Neural progenitor cell (in vitro differentiated cells): ENCODE results near the gene ASTN1. TPM values are rescaled to one million over a fixed set of nuclear protein-coding genes. Genes with fewer than 3 reads are reported as not detected.

Experiments used
- DNase-seq: peaks from one replicate; pipeline ENCODE4 v3.0.0-alpha.2; 2016; ENCODE audit warnings: low spot score
- H2AFZ ChIP-seq: fragments of 200-600 bp; sonication (generic); replicated peaks from 2 replicates; pipeline ENCODE4 v1.6.1; 2016; ENCODE audit warnings: antibody characterized with exemption
- H3F3A ChIP-seq: fragments of 200-600 bp; sonication (generic); 2 replicates; pipeline ENCODE4 v1.6.1; 2016; ENCODE audit warnings: antibody characterized with exemption, low read depth
- H3K27ac ChIP-seq: fragments of 200-600 bp; sonication (generic); 2 replicates; pipeline ENCODE4 v1.5.1; 2016; ENCODE audit warnings: mild to moderate bottlenecking
- H3K27me3 ChIP-seq: fragments of 200-600 bp; sonication (generic); 2 replicates; pipeline ENCODE4 v1.6.1; 2016; ENCODE audit warnings: mild to moderate bottlenecking, moderate library complexity
- H3K36me3 ChIP-seq: fragments of 200-600 bp; sonication (generic); 2 replicates; pipeline ENCODE4 v1.5.1; 2016
- H3K4me1 ChIP-seq: fragments of 200-600 bp; sonication (generic); 2 replicates; pipeline ENCODE4 v1.6.1; 2016; ENCODE audit warnings: mixed run types
- H3K4me2 ChIP-seq: fragments of 200-600 bp; sonication (generic); 2 replicates; pipeline ENCODE4 v1.6.1; 2016
- H3K4me3 ChIP-seq: fragments of 200-600 bp; sonication (generic); 2 replicates; pipeline ENCODE4 v1.5.1; 2016
- H3K79me2 ChIP-seq: fragments of 200-600 bp; sonication (generic); 2 replicates; pipeline ENCODE4 v1.6.1; 2016; ENCODE audit warnings: low read depth
- H3K9ac ChIP-seq: fragments of 200-600 bp; sonication (generic); 2 replicates; pipeline ENCODE4 v1.6.1; 2016
- H3K9me3 ChIP-seq: fragments of 200-600 bp; sonication (generic); 2 replicates; pipeline ENCODE4 v1.5.1; 2016; ENCODE audit warnings: low read depth
- H4K20me1 ChIP-seq: fragments of 200-600 bp; sonication (generic); 2 replicates; pipeline ENCODE4 v1.6.1; 2016; ENCODE audit warnings: low read depth
- H3K27ac Mint-ChIP-seq: 3 replicates; pipeline ENCODE4 v1.8.0; 2021; ENCODE audit warnings: mixed read lengths
- H3K27me3 Mint-ChIP-seq: 2 replicates; pipeline ENCODE4 v1.8.0; 2022; ENCODE audit warnings: low read depth, mild to moderate bottlenecking, inconsistent platforms, moderate library complexity, mixed read lengths; ENCODE audit not compliant: insufficient read depth
- H3K36me3 Mint-ChIP-seq: 3 replicates; pipeline ENCODE4 v1.8.0; 2021; ENCODE audit warnings: mixed read lengths
- H3K4me1 Mint-ChIP-seq: 3 replicates; pipeline ENCODE4 v1.8.0; 2021; ENCODE audit warnings: mixed read lengths
- H3K4me3 Mint-ChIP-seq: 3 replicates; pipeline ENCODE4 v1.8.0; 2021; ENCODE audit warnings: mild to moderate bottlenecking, moderate library complexity, mixed read lengths
- H3K9me3 Mint-ChIP-seq: 3 replicates; pipeline ENCODE4 v1.8.0; 2020; ENCODE audit warnings: mixed read lengths
- EZH2 ChIP-seq: fragments of 200-600 bp; sonication (generic); IDR thresholded peaks from 2 replicates; pipeline ENCODE4 v1.6.1; 2017; ENCODE audit warnings: antibody characterized with exemption, mild to moderate bottlenecking, moderate library complexity
- EZH2phosphoT487 ChIP-seq: fragments of 200-600 bp; sonication (generic); IDR thresholded peaks from 2 replicates; pipeline ENCODE4 v1.6.1; 2017; ENCODE audit warnings: antibody characterized with exemption
- total RNA-seq: library from RNA; depleted of rRNA; stranded (reverse); fragments of >200 nt; gene quantifications from 2 replicates; pipeline ENCODE4 v1.2.3, GENCODE V29; 2015; ENCODE audit warnings: low replicate concordance
- TF ChIP-seq, protein P1 (sequence below): fragments of 200-600 bp; sonication (generic); IDR thresholded peaks from 2 replicates; pipeline ENCODE4 v1.5.1; 2017; ENCODE audit warnings: antibody characterized with exemption, mild to moderate bottlenecking

The ASTN1 gene
- total RNA-seq, 1 donor from 2014 or later = 7.7 TPM

DNA sequence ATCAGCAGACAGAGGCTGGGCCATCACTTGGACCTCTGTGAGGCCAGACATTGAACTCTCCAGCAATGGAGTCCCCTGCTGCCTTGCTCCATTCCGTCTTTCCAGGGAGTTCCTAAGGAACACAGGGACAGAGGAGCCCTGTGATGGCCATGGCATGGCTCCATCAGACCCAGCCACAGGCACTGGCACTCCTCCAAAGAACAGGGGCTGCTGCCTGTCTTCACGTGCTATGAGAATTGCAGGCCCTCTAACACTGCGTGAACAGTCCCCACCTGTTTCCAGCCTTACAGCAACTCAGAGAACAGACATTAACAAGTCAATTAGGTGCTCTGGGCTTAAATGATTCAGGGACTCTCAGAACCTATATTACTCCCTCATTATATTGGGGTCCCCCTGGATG, 140.8 kb downstream of the ASTN1 start:
- H3F3A ChIP-seq = no peaks in the 10 kb centered on the region
- peaks cover 5% of the 10 kb centered on the region for H3K27me3 Mint-ChIP-seq
- no peak overlapping the region for H3K4me3 Mint-ChIP-seq
- H4K20me1 ChIP-seq = no peaks in the 10 kb centered on the region
- no peaks in the 10 kb centered on the region for H3K9me3 Mint-ChIP-seq
- H3K4me2 ChIP-seq = no peak overlapping the region
- H3K9ac ChIP-seq = no peak overlapping the region
- no peak overlapping the region for H2AFZ ChIP-seq
- TF ChIP-seq EZH2 (no peak), EZH2phosphoT487 (no peak)
- TF ChIP-seq, protein P1, sequence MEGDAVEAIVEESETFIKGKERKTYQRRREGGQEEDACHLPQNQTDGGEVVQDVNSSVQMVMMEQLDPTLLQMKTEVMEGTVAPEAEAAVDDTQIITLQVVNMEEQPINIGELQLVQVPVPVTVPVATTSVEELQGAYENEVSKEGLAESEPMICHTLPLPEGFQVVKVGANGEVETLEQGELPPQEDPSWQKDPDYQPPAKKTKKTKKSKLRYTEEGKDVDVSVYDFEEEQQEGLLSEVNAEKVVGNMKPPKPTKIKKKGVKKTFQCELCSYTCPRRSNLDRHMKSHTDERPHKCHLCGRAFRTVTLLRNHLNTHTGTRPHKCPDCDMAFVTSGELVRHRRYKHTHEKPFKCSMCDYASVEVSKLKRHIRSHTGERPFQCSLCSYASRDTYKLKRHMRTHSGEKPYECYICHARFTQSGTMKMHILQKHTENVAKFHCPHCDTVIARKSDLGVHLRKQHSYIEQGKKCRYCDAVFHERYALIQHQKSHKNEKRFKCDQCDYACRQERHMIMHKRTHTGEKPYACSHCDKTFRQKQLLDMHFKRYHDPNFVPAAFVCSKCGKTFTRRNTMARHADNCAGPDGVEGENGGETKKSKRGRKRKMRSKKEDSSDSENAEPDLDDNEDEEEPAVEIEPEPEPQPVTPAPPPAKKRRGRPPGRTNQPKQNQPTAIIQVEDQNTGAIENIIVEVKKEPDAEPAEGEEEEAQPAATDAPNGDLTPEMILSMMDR = no peak
- no peak overlapping the region for H3K27ac ChIP-seq
- no peak for DNase-seq
- H3K79me2 ChIP-seq = no peaks in the 10 kb centered on the region
- peaks cover 28% of the 10 kb centered on the region for H3K36me3 Mint-ChIP-seq
- no peaks in the 10 kb centered on the region for H3K27me3 ChIP-seq
- no peaks in the 10 kb centered on the region for H3K4me1 ChIP-seq
- no peaks in the 10 kb centered on the region for H3K36me3 ChIP-seq
- peaks cover 3% of the 10 kb centered on the region for H3K4me1 Mint-ChIP-seq
- no peak overlapping the region for H3K4me3 ChIP-seq
- H3K27ac Mint-ChIP-seq = no peak overlapping the region
- no peaks in the 10 kb centered on the region for H3K9me3 ChIP-seq

DNA sequence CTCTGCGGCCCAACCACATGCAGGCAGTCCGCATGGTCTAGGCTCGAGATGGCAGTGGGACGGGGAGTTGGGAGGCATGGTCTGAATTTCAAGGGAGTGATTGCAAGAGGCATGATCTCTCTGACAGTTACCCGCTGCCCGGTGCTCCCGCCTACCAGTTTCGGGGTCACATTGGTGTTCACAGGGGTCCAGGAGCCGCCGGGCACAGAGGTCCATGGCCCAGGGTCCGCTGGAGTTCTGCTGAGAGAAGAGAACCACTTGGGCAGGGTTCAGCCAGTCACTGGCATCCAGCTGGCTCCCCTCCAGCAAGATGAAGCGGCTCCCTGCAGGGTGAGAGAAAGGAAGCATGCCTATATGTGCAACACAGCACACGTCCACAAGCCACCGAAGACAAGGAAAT, 141.3 kb downstream of the ASTN1 start:
- no peak overlapping the region for H2AFZ ChIP-seq
- H3K4me3 ChIP-seq = no peak overlapping the region
- no peaks in the 10 kb centered on the region for H3F3A ChIP-seq
- H3K27me3 Mint-ChIP-seq = peaks cover 5% of the 10 kb centered on the region
- TF ChIP-seq, protein P1 = no peak
- TF ChIP-seq EZH2 (no peak), EZH2phosphoT487 (no peak)
- H3K27ac Mint-ChIP-seq = no peak overlapping the region
- no peaks in the 10 kb centered on the region for H3K27me3 ChIP-seq
- no peaks in the 10 kb centered on the region for H3K9me3 Mint-ChIP-seq
- H3K4me2 ChIP-seq = no peak overlapping the region
- H3K79me2 ChIP-seq = no peaks in the 10 kb centered on the region
- H3K9me3 ChIP-seq = no peaks in the 10 kb centered on the region
- peaks cover 3% of the 10 kb centered on the region for H3K4me1 Mint-ChIP-seq
- H3K27ac ChIP-seq = no peak overlapping the region
- no peak for DNase-seq
- H4K20me1 ChIP-seq = no peaks in the 10 kb centered on the region
- H3K9ac ChIP-seq = no peak overlapping the region
- no peak overlapping the region for H3K4me3 Mint-ChIP-seq
- no peaks in the 10 kb centered on the region for H3K36me3 ChIP-seq
- no peaks in the 10 kb centered on the region for H3K4me1 ChIP-seq
- H3K36me3 Mint-ChIP-seq = peaks cover 27% of the 10 kb centered on the region

DNA sequence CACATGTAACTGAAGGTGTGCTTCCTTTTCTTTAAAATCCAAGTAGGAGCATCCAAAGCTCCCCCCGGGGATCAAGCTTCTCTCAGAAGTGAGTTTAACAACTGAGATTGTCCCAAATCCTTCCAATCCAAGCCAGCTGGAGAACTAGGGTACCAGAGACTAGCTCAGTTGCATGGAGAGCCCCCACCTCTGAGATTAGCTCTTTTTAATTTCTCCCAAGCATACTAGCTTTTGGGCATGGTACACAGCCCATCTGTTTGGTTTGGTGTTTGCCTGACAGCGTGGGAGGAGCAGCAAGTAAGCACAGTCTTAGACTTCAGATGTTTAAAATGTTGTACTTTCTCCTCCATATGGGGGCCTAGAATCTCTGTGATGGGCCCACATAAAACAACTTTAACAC, 142.8 kb downstream of the ASTN1 start:
- H3K9me3 Mint-ChIP-seq = no peaks in the 10 kb centered on the region
- H3K27ac Mint-ChIP-seq = no peak overlapping the region
- no peak for DNase-seq
- Histone ChIP-seq H4K20me1 (no peaks in the 10 kb centered on the region), H3K4me3 (no peak overlapping the region), H3K27me3 (no peaks in the 10 kb centered on the region), H3K36me3 (no peaks in the 10 kb centered on the region), H3K4me1 (no peaks in the 10 kb centered on the region), H3K27ac (no peak overlapping the region), H3K9me3 (no peaks in the 10 kb centered on the region), H2AFZ (no peak overlapping the region), H3F3A (no peaks in the 10 kb centered on the region), H3K9ac (no peak overlapping the region), H3K79me2 (no peaks in the 10 kb centered on the region), H3K4me2 (no peak overlapping the region)
- no peak overlapping the region for H3K4me3 Mint-ChIP-seq
- peaks cover 7% of the 10 kb centered on the region for H3K4me1 Mint-ChIP-seq
- no peak for TF ChIP-seq EZH2phosphoT487
- no peak for TF ChIP-seq EZH2
- TF ChIP-seq, protein P1 = no peak
- peaks cover 5% of the 10 kb centered on the region for H3K27me3 Mint-ChIP-seq
- peaks cover 30% of the 10 kb centered on the region for H3K36me3 Mint-ChIP-seq
